ENCODE data around the gene OR4K2. TPM values are rescaled to one million over a fixed set of nuclear protein-coding genes. Genes with fewer than 3 reads are reported as not detected.
"Not testable (repeated sequence)": the region's sequence is repeated elsewhere in the genome, so short reads cannot be mapped to it uniquely, and the experiment has no call there.

OR4K2 gene, protein sequence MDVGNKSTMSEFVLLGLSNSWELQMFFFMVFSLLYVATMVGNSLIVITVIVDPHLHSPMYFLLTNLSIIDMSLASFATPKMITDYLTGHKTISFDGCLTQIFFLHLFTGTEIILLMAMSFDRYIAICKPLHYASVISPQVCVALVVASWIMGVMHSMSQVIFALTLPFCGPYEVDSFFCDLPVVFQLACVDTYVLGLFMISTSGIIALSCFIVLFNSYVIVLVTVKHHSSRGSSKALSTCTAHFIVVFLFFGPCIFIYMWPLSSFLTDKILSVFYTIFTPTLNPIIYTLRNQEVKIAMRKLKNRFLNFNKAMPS
- total RNA-seq (not detected), total RNA-seq (0 to 0.23 (median 0) reads per million in 172 experiments)
- not detected for polyA plus RNA-seq (2013, experiment 1 of 2)
- not detected for polyA plus RNA-seq (2013, experiment 2 of 2)

DNA sequence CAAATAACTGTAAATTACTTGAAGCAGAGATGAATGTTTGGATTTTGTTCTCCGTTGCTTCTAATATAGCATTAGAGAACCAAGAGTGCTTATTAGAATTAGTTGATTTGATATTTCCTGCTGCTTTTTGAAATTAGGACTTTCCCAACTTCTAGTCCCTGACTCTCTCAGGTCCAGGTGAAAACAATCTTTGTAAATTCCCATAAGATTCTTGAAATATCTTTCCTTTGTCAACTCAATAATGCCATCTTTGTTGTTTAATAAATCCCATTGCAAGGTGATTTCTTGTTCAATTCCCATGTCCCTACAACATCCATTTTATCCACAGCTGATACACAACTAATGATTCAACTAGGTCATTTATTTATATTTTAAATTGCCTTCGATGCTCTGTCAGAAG lies at the start of gene OR4K2:
OR4K2 (plus strand) TSS at position 301 of the 400 bp plus-strand sequence. CDS start 1,126 bp downstream, outside the sequence.
- Histone ChIP-seq H3K4me3 (ENCODE audit: low read length) (no peak within 1 kb of the TSS), H3K4me1 (ENCODE audit: insufficient read depth, low read length) (no peaks in the 10 kb centered on the region), H3K9me3 (ENCODE audit: control insufficient read depth in 1 of 2, insufficient read depth in 1 of 2, low read length in 2 of 2) (no peaks in the 10 kb centered on the region), H3K27me3 (ENCODE audit: control insufficient read depth in 1 of 2, insufficient read depth in 2 of 2, low read length in 2 of 2) (no peaks in the 10 kb centered on the region), H3K36me3 (ENCODE audit: insufficient read depth, low read length) (no peaks in the 10 kb centered on the region), H3K27ac (ENCODE audit: low read depth in 1 of 2, low read length in 2 of 2) (no peak within 1 kb of the TSS)
- ChIA-PET CTCF (no interaction called here), POLR2A (no interaction called here)
- Mint-ChIP-seq H3K36me3 (ENCODE audit: low read depth) (no peaks in the 10 kb centered on the region), H3K4me3 (no peak within 1 kb of the TSS), H3K27me3 (no peaks in the 10 kb centered on the region), H3K27ac (no peak within 1 kb of the TSS), H3K9me3 (no peaks in the 10 kb centered on the region), H3K4me1 (ENCODE audit: low read depth) (no peaks in the 10 kb centered on the region)
- intact Hi-C loops (cut with DNase I, micrococcal nuclease) = no loop called here
- no peak for DNase-seq
- no peak for ATAC-seq (ENCODE audit: poor library complexity)
- TF ChIP-seq, protein P1, sequence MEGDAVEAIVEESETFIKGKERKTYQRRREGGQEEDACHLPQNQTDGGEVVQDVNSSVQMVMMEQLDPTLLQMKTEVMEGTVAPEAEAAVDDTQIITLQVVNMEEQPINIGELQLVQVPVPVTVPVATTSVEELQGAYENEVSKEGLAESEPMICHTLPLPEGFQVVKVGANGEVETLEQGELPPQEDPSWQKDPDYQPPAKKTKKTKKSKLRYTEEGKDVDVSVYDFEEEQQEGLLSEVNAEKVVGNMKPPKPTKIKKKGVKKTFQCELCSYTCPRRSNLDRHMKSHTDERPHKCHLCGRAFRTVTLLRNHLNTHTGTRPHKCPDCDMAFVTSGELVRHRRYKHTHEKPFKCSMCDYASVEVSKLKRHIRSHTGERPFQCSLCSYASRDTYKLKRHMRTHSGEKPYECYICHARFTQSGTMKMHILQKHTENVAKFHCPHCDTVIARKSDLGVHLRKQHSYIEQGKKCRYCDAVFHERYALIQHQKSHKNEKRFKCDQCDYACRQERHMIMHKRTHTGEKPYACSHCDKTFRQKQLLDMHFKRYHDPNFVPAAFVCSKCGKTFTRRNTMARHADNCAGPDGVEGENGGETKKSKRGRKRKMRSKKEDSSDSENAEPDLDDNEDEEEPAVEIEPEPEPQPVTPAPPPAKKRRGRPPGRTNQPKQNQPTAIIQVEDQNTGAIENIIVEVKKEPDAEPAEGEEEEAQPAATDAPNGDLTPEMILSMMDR (IDR thresholded peaks at IDR 0.05) = no peak

DNA sequence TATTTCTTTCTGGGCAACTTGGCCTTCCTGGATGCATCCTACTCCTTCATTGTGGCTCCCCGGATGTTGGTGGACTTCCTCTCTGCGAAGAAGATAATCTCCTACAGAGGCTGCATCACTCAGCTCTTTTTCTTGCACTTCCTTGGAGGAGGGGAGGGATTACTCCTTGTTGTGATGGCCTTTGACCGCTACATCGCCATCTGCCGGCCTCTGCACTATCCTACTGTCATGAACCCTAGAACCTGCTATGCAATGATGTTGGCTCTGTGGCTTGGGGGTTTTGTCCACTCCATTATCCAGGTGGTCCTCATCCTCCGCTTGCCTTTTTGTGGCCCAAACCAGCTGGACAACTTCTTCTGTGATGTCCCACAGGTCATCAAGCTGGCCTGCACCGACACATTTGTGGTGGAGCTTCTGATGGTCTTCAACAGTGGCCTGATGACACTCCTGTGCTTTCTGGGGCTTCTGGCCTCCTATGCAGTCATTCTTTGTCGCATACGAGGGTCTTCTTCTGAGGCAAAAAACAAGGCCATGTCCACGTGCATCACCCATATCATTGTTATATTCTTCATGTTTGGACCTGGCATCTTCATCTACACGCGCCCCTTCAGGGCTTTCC lies 47.2 kb upstream of the OR4K2 start:
- H3K4me1 Mint-ChIP-seq (ENCODE audit: low read depth) = not testable (repeated sequence)

DNA sequence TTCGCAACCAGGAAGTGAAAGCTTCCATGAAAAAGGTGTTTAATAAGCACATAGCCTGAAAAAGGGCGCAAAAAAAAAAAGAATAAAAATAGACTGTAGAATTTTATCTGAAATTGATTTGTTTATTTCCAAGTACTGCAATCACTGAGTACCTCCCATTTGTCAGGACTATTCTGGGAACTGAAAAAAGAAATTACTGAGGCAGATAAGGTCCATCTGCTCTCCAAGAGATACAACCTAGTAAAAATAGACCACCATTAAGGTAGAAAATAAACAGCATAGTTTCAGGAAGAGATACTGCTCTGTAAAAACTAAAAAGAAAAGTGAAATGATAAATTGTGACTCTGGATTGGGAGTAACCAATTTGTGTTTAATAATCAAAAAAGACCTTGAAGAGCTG lies 46.6 kb upstream of the OR4K2 start:
- H3K27ac Mint-ChIP-seq = no peak overlapping the region

More for the DNA sequence above, 47.2 kb upstream of the OR4K2 start:
- H3K27ac ChIP-seq (ENCODE audit: low read depth in 1 of 2, low read length in 2 of 2); intact Hi-C loops (cut with DNase I, micrococcal nuclease); H3K9me3 ChIP-seq (ENCODE audit: control insufficient read depth in 1 of 2, insufficient read depth in 1 of 2, low read length in 2 of 2); H3K36me3 Mint-ChIP-seq (ENCODE audit: low read depth); ATAC-seq (ENCODE audit: poor library complexity); H3K4me3 Mint-ChIP-seq; H3K4me1 ChIP-seq (ENCODE audit: insufficient read depth, low read length); H3K4me3 ChIP-seq (ENCODE audit: low read length); H3K36me3 ChIP-seq (ENCODE audit: insufficient read depth, low read length); H3K9me3 Mint-ChIP-seq; H3K27me3 Mint-ChIP-seq; H3K27ac Mint-ChIP-seq; DNase-seq; H3K27me3 ChIP-seq (ENCODE audit: control insufficient read depth in 1 of 2, insufficient read depth in 2 of 2, low read length in 2 of 2); POLR2A ChIA-PET: not testable (repeated sequence)
- CTCF ChIA-PET = interaction anchor here (1.4 kb wide), 1 partner anchor 45 kb away, joined by 3 read pairs; no protein-coding TSS in a partner anchor

DNA sequence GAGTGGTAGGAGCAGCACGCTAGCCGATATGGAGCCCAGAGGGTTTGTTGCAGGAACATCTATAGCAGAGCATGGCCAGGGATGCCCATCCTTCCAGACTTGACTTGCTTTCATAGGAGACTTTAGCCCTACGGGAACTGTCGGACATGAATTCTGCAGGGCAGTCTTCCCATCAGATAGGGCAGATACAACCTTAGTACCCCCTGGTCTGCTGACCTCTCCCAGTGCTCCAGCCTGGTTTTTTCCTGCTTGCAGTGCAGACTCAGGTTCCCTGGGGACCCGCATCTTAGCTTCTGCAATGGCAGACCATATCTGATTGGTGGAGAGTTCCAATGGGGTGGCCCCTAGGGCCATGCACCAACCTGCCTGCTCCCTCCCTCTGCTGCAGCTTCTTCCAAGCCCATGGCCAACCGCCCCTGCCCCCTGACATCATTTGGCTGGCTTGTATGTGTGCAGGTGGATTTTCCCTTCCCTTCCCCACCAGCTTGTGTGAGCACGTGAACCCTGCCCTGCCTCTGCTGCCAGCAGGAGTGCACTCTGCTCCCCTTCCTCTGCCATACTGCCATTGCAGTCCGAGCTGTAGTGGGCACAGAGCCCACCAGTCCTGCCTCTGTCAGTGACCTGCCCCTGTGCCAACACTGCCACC lies 40.6 kb upstream of the OR4K2 start:
- H3K27ac ChIP-seq (ENCODE audit: low read depth in 1 of 2, low read length in 2 of 2); H3K36me3 Mint-ChIP-seq (ENCODE audit: low read depth); H3K27me3 Mint-ChIP-seq; H3K27me3 ChIP-seq (ENCODE audit: control insufficient read depth in 1 of 2, insufficient read depth in 2 of 2, low read length in 2 of 2); ATAC-seq (ENCODE audit: poor library complexity); H3K9me3 ChIP-seq (ENCODE audit: control insufficient read depth in 1 of 2, insufficient read depth in 1 of 2, low read length in 2 of 2); H3K9me3 Mint-ChIP-seq; CTCF ChIA-PET; H3K4me3 Mint-ChIP-seq; H3K27ac Mint-ChIP-seq; intact Hi-C loops (cut with DNase I, micrococcal nuclease); H3K4me1 Mint-ChIP-seq (ENCODE audit: low read depth); POLR2A ChIA-PET; H3K36me3 ChIP-seq (ENCODE audit: insufficient read depth, low read length); DNase-seq; H3K4me1 ChIP-seq (ENCODE audit: insufficient read depth, low read length); H3K4me3 ChIP-seq (ENCODE audit: low read length): not testable (repeated sequence)

More for the DNA sequence above, 46.6 kb upstream of the OR4K2 start:
- Histone ChIP-seq H3K4me3 (ENCODE audit: low read length) (no peak overlapping the region), H3K4me1 (ENCODE audit: insufficient read depth, low read length) (no peaks in the 10 kb centered on the region), H3K36me3 (ENCODE audit: insufficient read depth, low read length) (no peaks in the 10 kb centered on the region), H3K9me3 (ENCODE audit: control insufficient read depth in 1 of 2, insufficient read depth in 1 of 2, low read length in 2 of 2) (no peaks in the 10 kb centered on the region), H3K27me3 (ENCODE audit: control insufficient read depth in 1 of 2, insufficient read depth in 2 of 2, low read length in 2 of 2) (no peaks in the 10 kb centered on the region), H3K27ac (ENCODE audit: low read depth in 1 of 2, low read length in 2 of 2) (no peak overlapping the region)
- no peak for ATAC-seq (ENCODE audit: poor library complexity)
- Mint-ChIP-seq H3K4me3 (no peak overlapping the region), H3K27me3 (peaks cover 11% of the 10 kb centered on the region), H3K4me1 (ENCODE audit: low read depth) (no peaks in the 10 kb centered on the region), H3K9me3 (peaks cover under 1% of the 10 kb centered on the region), H3K36me3 (ENCODE audit: low read depth) (no peaks in the 10 kb centered on the region)
- intact Hi-C loops (cut with DNase I, micrococcal nuclease) = no loop called here
- TF ChIP-seq, protein P1 (IDR thresholded peaks at IDR 0.05) = no peak
- POLR2A ChIA-PET = no interaction called here
- CTCF ChIA-PET = no interaction called here
- DNase-seq = no peak
